HepG2 (cell line): ENCODE results near the gene DAB2IP. TPM values are rescaled to one million over a fixed set of nuclear protein-coding genes. Genes with fewer than 3 reads are reported as not detected.
A peak's percentile ranks its signal among the peaks of the same experiment; 100 is the strongest.

Experiments used
- DNMT3B ChIP-seq: conservative IDR thresholded peaks from 2 replicates; pipeline ENCODE4 v1.6.1; 2016; ENCODE audit warnings: missing biosample characterization, control low read depth
- ELF3 ChIP-seq: IDR thresholded peaks from 2 replicates; pipeline ENCODE4 v1.6.1; 2016; ENCODE audit warnings: missing genetic modification reagents, missing compliant biosample characterization
- ETV6 ChIP-seq: sonication (generic); formaldehyde crosslinking; conservative IDR thresholded peaks from 2 replicates; pipeline ENCODE4 v1.4.0; 2020; ENCODE audit warnings: missing genetic modification reagents
- FOXA1 ChIP-seq, 2 experiments: fragments of 450-650 bp in 1 of 2; sonication (generic) in 1 of 2; formaldehyde crosslinking in 1 of 2; IDR thresholded peaks; 2 replicates each; pipeline versions ENCODE4 v1.4.0 to v1.6.1; 2016 to 2020; ENCODE audit warnings: missing genetic modification reagents in 1 of 2
- HMG20A ChIP-seq: IDR thresholded peaks from 2 replicates; pipeline ENCODE4 v1.6.1; 2016; ENCODE audit warnings: borderline replicate concordance
- KDM4B ChIP-seq: sonication (generic); formaldehyde crosslinking; IDR thresholded peaks from 2 replicates; pipeline ENCODE4 v1.4.0; 2020; ENCODE audit warnings: missing genetic modification reagents
- MAFK ChIP-seq, 2 experiments: IDR thresholded peaks in 1 of 2; conservative IDR thresholded peaks in 1 of 2; 2 replicates each; pipeline ENCODE4 v1.6.1; 2011; ENCODE audit warnings: improper control_type of control experiment in 2 of 2, low read length in 2 of 2
- PHF21A ChIP-seq: sonication (generic); formaldehyde crosslinking; IDR thresholded peaks from 2 replicates; pipeline ENCODE4 v1.5.0; 2020; ENCODE audit warnings: mild to moderate bottlenecking, missing genetic modification reagents
- POLR2G ChIP-seq: fragments of 200-400 bp; formaldehyde crosslinking; IDR thresholded peaks from 2 replicates; pipeline ENCODE4 v1.6.1; 2018; ENCODE audit warnings: mild to moderate bottlenecking, low read depth, low read length, moderate library complexity
- SETDB1 ChIP-seq: sonication (generic); formaldehyde crosslinking; IDR thresholded peaks from 2 replicates; pipeline ENCODE4 v1.5.1; 2020; ENCODE audit warnings: missing genetic modification reagents, mild to moderate bottlenecking, borderline replicate concordance
- TOE1 ChIP-seq: sonication (generic); formaldehyde crosslinking; IDR thresholded peaks from 2 replicates; pipeline ENCODE4 v1.4.0; 2020; ENCODE audit warnings: mild to moderate bottlenecking, missing genetic modification reagents
- ZFX ChIP-seq: sonication (generic); formaldehyde crosslinking; IDR thresholded peaks from 2 replicates; pipeline ENCODE4 v1.4.0; 2020; ENCODE audit warnings: mild to moderate bottlenecking, low read depth, missing genetic modification reagents, moderate library complexity
- ZMAT3 ChIP-seq: sonication (generic); formaldehyde crosslinking; conservative IDR thresholded peaks from 2 replicates; pipeline ENCODE4 v1.7.0; 2021; ENCODE audit warnings: missing genetic modification reagents
- ZNF10 ChIP-seq: sonication (generic); formaldehyde crosslinking; IDR thresholded peaks from 2 replicates; pipeline ENCODE4 v1.4.0; 2020; ENCODE audit warnings: mild to moderate bottlenecking, low read depth, missing genetic modification reagents, borderline replicate concordance
- ZNF136 ChIP-seq: sonication (generic); formaldehyde crosslinking; IDR thresholded peaks from 2 replicates; pipeline ENCODE4 v1.8.1; 2022; ENCODE audit warnings: low read depth, mild to moderate bottlenecking, moderate library complexity, missing genetic modification reagents
- ZNF138 ChIP-seq: sonication (generic); formaldehyde crosslinking; IDR thresholded peaks from 2 replicates; pipeline ENCODE4 v1.5.0; 2020; ENCODE audit warnings: mild to moderate bottlenecking, low read depth, missing genetic modification reagents
- ZNF253 ChIP-seq: sonication (generic); formaldehyde crosslinking; IDR thresholded peaks from 2 replicates; pipeline ENCODE4 v1.8.0; 2022; ENCODE audit warnings: mild to moderate bottlenecking, missing genetic modification reagents, borderline replicate concordance
- ZNF296 ChIP-seq: sonication (generic); formaldehyde crosslinking; conservative IDR thresholded peaks from 2 replicates; pipeline ENCODE4 v1.5.0; 2020; ENCODE audit warnings: mild to moderate bottlenecking, missing genetic modification reagents
- ZNF431 ChIP-seq: sonication (generic); formaldehyde crosslinking; IDR thresholded peaks from 2 replicates; pipeline ENCODE4 v1.9.0; 2022; ENCODE audit warnings: missing genetic modification reagents, low read depth, mild to moderate bottlenecking, borderline replicate concordance
- ZNF703 ChIP-seq: sonication (generic); formaldehyde crosslinking; IDR thresholded peaks from 2 replicates; pipeline ENCODE4 v1.5.1; 2020; ENCODE audit warnings: missing genetic modification reagents, mild to moderate bottlenecking, moderate library complexity, borderline replicate concordance
- ZNF850 ChIP-seq: sonication (generic); formaldehyde crosslinking; conservative IDR thresholded peaks from 2 replicates; pipeline ENCODE4 v1.9.0; 2021; ENCODE audit warnings: mild to moderate bottlenecking, missing genetic modification reagents
- polyA plus RNA-seq, 8 experiments: library from polyadenylated mRNA; depleted of rRNA in 3 of 8; stranded (reverse) in 7 of 8; unstranded in 1 of 8; fragments of >200 nt; fragmentation: Illumina TruSeq in 4 of 8; extraction: Trizol in 4 of 8; gene quantifications; 2 replicates each; pipeline versions ENCODE4 v1.2.1 to v1.2.3, GENCODE V29; 2011 to 2016; ENCODE audit warnings: low read depth in 4 of 8, missing spikeins in 1 of 8, mixed read lengths in 1 of 8; ENCODE audit not compliant: insufficient read depth in 1 of 8
- total RNA-seq, 5 experiments: library from RNA; depleted of rRNA; stranded (reverse); fragments of >200 nt; fragmentation: Illumina TruSeq; extraction: Trizol; gene quantifications; 2 replicates each; pipeline ENCODE4 v1.2.3, GENCODE V29; 2016; ENCODE audit warnings: low read depth in 1 of 5
- TF ChIP-seq, protein P1 (sequence below): sonication (generic); formaldehyde crosslinking; IDR thresholded peaks from 2 replicates; pipeline ENCODE4 v1.4.0; 2020; ENCODE audit warnings: mild to moderate bottlenecking, missing genetic modification reagents
- TF ChIP-seq, protein P2 (sequence below): sonication (generic); formaldehyde crosslinking; IDR thresholded peaks from 2 replicates; pipeline ENCODE4 v1.5.0; 2020; ENCODE audit warnings: mild to moderate bottlenecking, missing genetic modification reagents
- TF ChIP-seq, protein P3 (sequence below): sonication (generic); formaldehyde crosslinking; IDR thresholded peaks from 2 replicates; pipeline ENCODE4 v1.4.0; 2020; ENCODE audit warnings: missing genetic modification reagents, low read depth, mild to moderate bottlenecking, borderline replicate concordance

Gene DAB2IP
- total and polyA plus RNA-seq, 2 of the 13 experiments (the other 11 are each of a cell fraction or from before 2014, with no cell fraction given) = 25.3 to 37.9 TPM

DNA sequence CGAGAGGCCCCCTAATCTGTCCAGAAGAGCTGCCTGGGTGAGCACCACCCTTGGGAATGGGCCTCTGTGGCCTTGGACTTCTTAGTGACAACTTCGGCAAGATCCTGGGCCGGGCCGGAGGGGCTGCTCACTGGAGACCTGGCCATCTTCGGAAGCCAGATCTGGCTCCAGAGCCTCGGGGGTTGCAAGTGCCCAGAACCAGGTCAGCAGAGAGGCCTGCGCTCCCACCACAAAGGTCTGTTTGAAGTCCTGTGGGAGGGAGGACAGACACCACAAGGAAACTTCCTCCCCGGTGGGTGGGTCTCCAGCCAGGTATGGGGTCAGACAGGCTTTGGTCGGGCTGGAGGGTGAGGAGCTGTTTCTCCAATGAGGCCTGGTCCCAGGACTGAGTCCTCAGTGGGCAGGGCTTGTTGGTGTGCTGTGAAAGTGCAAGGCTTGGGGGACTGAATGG, 86.1 kb downstream of the DAB2IP start (continued):
- TF ChIP-seq, protein P1, sequence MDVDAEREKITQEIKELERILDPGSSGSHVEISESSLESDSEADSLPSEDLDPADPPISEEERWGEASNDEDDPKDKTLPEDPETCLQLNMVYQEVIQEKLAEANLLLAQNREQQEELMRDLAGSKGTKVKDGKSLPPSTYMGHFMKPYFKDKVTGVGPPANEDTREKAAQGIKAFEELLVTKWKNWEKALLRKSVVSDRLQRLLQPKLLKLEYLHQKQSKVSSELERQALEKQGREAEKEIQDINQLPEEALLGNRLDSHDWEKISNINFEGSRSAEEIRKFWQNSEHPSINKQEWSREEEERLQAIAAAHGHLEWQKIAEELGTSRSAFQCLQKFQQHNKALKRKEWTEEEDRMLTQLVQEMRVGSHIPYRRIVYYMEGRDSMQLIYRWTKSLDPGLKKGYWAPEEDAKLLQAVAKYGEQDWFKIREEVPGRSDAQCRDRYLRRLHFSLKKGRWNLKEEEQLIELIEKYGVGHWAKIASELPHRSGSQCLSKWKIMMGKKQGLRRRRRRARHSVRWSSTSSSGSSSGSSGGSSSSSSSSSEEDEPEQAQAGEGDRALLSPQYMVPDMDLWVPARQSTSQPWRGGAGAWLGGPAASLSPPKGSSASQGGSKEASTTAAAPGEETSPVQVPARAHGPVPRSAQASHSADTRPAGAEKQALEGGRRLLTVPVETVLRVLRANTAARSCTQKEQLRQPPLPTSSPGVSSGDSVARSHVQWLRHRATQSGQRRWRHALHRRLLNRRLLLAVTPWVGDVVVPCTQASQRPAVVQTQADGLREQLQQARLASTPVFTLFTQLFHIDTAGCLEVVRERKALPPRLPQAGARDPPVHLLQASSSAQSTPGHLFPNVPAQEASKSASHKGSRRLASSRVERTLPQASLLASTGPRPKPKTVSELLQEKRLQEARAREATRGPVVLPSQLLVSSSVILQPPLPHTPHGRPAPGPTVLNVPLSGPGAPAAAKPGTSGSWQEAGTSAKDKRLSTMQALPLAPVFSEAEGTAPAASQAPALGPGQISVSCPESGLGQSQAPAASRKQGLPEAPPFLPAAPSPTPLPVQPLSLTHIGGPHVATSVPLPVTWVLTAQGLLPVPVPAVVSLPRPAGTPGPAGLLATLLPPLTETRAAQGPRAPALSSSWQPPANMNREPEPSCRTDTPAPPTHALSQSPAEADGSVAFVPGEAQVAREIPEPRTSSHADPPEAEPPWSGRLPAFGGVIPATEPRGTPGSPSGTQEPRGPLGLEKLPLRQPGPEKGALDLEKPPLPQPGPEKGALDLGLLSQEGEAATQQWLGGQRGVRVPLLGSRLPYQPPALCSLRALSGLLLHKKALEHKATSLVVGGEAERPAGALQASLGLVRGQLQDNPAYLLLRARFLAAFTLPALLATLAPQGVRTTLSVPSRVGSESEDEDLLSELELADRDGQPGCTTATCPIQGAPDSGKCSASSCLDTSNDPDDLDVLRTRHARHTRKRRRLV (CRISPR knock-in tag) = no peak
- TF ChIP-seq ZMAT3 (CRISPR knock-in tag) = no peak
- TF ChIP-seq SETDB1 (CRISPR knock-in tag) = no peak
- 0 out of 2 replicates have a peak, but pooled peaks have one; percentile 27 for TF ChIP-seq ZNF136 (CRISPR knock-in tag)
- TF ChIP-seq, protein P2, sequence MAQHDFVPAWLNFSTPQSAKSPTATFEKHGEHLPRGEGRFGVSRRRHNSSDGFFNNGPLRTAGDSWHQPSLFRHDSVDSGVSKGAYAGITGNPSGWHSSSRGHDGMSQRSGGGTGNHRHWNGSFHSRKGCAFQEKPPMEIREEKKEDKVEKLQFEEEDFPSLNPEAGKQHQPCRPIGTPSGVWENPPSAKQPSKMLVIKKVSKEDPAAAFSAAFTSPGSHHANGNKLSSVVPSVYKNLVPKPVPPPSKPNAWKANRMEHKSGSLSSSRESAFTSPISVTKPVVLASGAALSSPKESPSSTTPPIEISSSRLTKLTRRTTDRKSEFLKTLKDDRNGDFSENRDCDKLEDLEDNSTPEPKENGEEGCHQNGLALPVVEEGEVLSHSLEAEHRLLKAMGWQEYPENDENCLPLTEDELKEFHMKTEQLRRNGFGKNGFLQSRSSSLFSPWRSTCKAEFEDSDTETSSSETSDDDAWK (CRISPR knock-in tag) = no peak
- no peak for TF ChIP-seq ZNF10 (CRISPR knock-in tag)
- TF ChIP-seq ETV6 (CRISPR knock-in tag) = no peak
- TF ChIP-seq KDM4B (CRISPR knock-in tag) = no peak
- no peak for TF ChIP-seq POLR2G
- TF ChIP-seq ZNF431 (CRISPR knock-in tag) = no peak
- TF ChIP-seq, protein P3, sequence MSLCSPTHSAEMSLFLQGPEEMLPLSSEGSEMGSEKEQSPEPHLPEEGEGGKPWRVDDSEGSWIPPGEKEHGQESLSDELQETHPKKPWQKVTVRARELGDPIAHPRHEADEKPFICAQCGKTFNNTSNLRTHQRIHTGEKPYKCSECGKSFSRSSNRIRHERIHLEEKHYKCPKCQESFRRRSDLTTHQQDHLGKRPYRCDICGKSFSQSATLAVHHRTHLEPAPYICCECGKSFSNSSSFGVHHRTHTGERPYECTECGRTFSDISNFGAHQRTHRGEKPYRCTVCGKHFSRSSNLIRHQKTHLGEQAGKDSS (CRISPR knock-in tag) = no peak
- TF ChIP-seq ZNF703 (CRISPR knock-in tag) = 0 out of 2 replicates have a peak, but pooled peaks have one; percentile 69
- TF ChIP-seq MAFK (conservative IDR thresholded peaks at IDR 0.05 in 1 of 2, IDR thresholded peaks at IDR 0.05 in 1 of 2; ENCODE audit: low read length in 2 of 2) = no peak
- no peak for TF ChIP-seq ZNF253 (CRISPR knock-in tag)
- 0 out of 2 replicates have a peak, but pooled peaks have one; percentile 6 for TF ChIP-seq PHF21A (CRISPR knock-in tag)
- TF ChIP-seq HMG20A (CRISPR knock-in tag) = no peak
- TF ChIP-seq ELF3 (CRISPR knock-in tag) = no peak
- TF ChIP-seq ZNF138 (CRISPR knock-in tag) = no peak
- TF ChIP-seq FOXA1 (IDR thresholded peaks at IDR 0.05) = no peak
- TF ChIP-seq FOXA1 (CRISPR knock-in tag; IDR thresholded peaks at IDR 0.05) = no peak
- TF ChIP-seq ZNF296 = 0 out of 2 replicates have a peak, but pooled peaks have one; percentile 22
- TF ChIP-seq ZNF850 (CRISPR knock-in tag) = no peak
- peak; percentile 44 for TF ChIP-seq ZFX (CRISPR knock-in tag)
- no peak for TF ChIP-seq DNMT3B (CRISPR knock-in tag)
- no peak for TF ChIP-seq TOE1 (CRISPR knock-in tag)
